Caco-2 (cell line): Measurements from ENCODE around the gene TARBP1. TPM values are rescaled to one million over a fixed set of nuclear protein-coding genes. Genes with fewer than 3 reads are reported as not detected.

Experiments
- BruUV-seq: library from RNA; stranded (reverse); fragments of 400-500 nt; replicated peaks from 2 replicates; lab custom pipeline; 2021; lab: Mats Ljungman, UMichigan
- CTCF ChIA-PET: fragments of 300-600 bp; sonication (Branson Sonifier 250); formaldehyde crosslinking; loops from one replicate; lab custom pipeline; 2022; ENCODE audit warnings: antibody characterized with exemption; lab: Charles Lee
- POLR2A ChIA-PET: fragments of 300-600 bp; sonication (Branson Sonifier 250); formaldehyde crosslinking; loops from one replicate; lab custom pipeline; 2022; ENCODE audit warnings: antibody characterized with exemption; lab: Charles Lee
- DNase-seq, 2 experiments: peaks; one replicate each; pipeline versions ENCODE4 v3.0.0 to v3.0.0-alpha.2; 2020 to 2022
- H3K27me3 ChIP-seq: replicated peaks from 2 replicates; pipeline ENCODE4 v1.6.0; 2011; ENCODE audit warnings: low read length; ENCODE audit not compliant: control insufficient read depth, insufficient read depth
- H3K36me3 ChIP-seq: 2 replicates; pipeline ENCODE4 v1.5.1; 2011; ENCODE audit warnings: low read length; ENCODE audit not compliant: control insufficient read depth, insufficient read depth
- H3K4me1 ChIP-seq: fragments of 250-450 bp; sonication (Bioruptor Pico); 2 replicates; pipeline ENCODE4 v1.5.1; 2020; ENCODE audit warnings: mild to moderate bottlenecking
- H3K4me3 ChIP-seq: 2 replicates; pipeline ENCODE4 v1.5.1; 2011; ENCODE audit warnings: low read depth, mild to moderate bottlenecking, control low read depth, low read length
- H3K9me3 ChIP-seq: fragments of 250-450 bp; sonication (Bioruptor Pico); 2 replicates; pipeline ENCODE4 v1.5.1; 2020; ENCODE audit warnings: mild to moderate bottlenecking, moderate library complexity
- H3K27ac Mint-ChIP-seq: one replicate; pipeline ENCODE4 v1.8.0; 2022; ENCODE audit warnings: mixed read lengths; ENCODE audit not compliant: unreplicated experiment
- H3K27me3 Mint-ChIP-seq: one replicate; pipeline ENCODE4 v1.8.0; 2022; ENCODE audit warnings: mixed read lengths; ENCODE audit not compliant: insufficient read depth, unreplicated experiment
- H3K36me3 Mint-ChIP-seq: one replicate; pipeline ENCODE4 v1.8.0; 2022; ENCODE audit warnings: mild to moderate bottlenecking, mixed read lengths; ENCODE audit not compliant: insufficient read depth, unreplicated experiment
- H3K4me1 Mint-ChIP-seq: one replicate; pipeline ENCODE4 v1.8.0; 2022; ENCODE audit warnings: low read depth, mixed read lengths; ENCODE audit not compliant: unreplicated experiment
- H3K4me3 Mint-ChIP-seq: one replicate; pipeline ENCODE4 v1.8.0; 2022; ENCODE audit warnings: mild to moderate bottlenecking, moderate library complexity, mixed read lengths; ENCODE audit not compliant: unreplicated experiment
- H3K9me3 Mint-ChIP-seq: one replicate; pipeline ENCODE4 v1.8.0; 2022; ENCODE audit warnings: mixed read lengths; ENCODE audit not compliant: unreplicated experiment
- CTCF ChIP-seq, 2 experiments: fragments of 200-600 bp in 1 of 2; IDR thresholded peaks; 1 replicate in 1 of 2; 2 replicates in 1 of 2; pipeline versions ENCODE4 v1.5.1 to v1.8.0; 2011 to 2022; ENCODE audit warnings: antibody characterized with exemption in 1 of 2, control low read depth in 1 of 2, inconsistent platforms in 1 of 2, low read depth in 1 of 2, low read length in 1 of 2, mild to moderate bottlenecking in 1 of 2, moderate library complexity in 1 of 2; ENCODE audit not compliant: insufficient read depth in 1 of 2, severe bottlenecking in 1 of 2, unreplicated experiment in 1 of 2
- intact Hi-C: fragments of 100-400 bp; cut with micrococcal nuclease; formaldehyde crosslinking; loops from one replicate; pipeline ENCODE4 v1.10.0; 2022; ENCODE audit not compliant: unreplicated experiment
- total RNA-seq: library from RNA; stranded (reverse); gene quantifications from 2 replicates; pipeline ENCODE4 v1.2.3, GENCODE V29; 2022

The TARBP1 gene
- total RNA-seq, 1 experiment from 2014 or later, result 37.0 TPM

DNA sequence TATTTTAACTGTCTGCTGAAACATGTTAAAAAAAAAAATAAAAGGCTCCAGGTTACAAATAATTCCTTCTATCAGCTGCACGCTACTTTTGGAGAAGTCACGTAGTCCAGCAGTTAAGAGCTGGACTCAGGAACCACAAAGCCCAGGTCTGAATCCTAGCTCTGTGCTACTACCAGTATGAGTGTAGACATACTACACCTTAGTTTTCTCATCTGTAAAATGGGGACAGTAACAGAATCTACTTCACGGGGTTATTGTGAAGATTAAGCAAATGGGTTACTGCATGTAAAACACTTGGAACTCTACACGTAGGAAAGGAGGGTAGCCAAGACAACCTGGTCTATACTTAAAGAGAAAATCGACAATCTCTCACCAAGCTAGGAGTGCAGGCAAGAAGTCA is 48.3 kb downstream of the TARBP1 start:
- H3K4me1 ChIP-seq, result no peaks in the 10 kb centered on the region
- POLR2A ChIA-PET, result no interaction called here
- no peak overlapping the region for H3K4me3 ChIP-seq
- Mint-ChIP-seq H3K27me3 (no peaks in the 10 kb centered on the region), H3K27ac (no peak overlapping the region), H3K4me1 (no peaks in the 10 kb centered on the region), H3K36me3 (peaks cover 36% of the 10 kb centered on the region), H3K4me3 (no peak overlapping the region), H3K9me3 (no peaks in the 10 kb centered on the region)
- H3K9me3 ChIP-seq, result no peaks in the 10 kb centered on the region
- BruUV-seq, result no TSS peak
- CTCF ChIA-PET, result no interaction called here
- no peak for DNase-seq
- H3K27me3 ChIP-seq, result no peaks in the 10 kb centered on the region
- intact Hi-C loops, result no loop called here
- peaks cover 2% of the 10 kb centered on the region for H3K36me3 ChIP-seq
- TF ChIP-seq CTCF (IDR thresholded peaks at IDR 0.05; ENCODE audit: insufficient read depth in 1 of 2, low read depth in 1 of 2, low read length in 1 of 2, severe bottlenecking in 1 of 2, unreplicated experiment in 1 of 2), result no peak

DNA sequence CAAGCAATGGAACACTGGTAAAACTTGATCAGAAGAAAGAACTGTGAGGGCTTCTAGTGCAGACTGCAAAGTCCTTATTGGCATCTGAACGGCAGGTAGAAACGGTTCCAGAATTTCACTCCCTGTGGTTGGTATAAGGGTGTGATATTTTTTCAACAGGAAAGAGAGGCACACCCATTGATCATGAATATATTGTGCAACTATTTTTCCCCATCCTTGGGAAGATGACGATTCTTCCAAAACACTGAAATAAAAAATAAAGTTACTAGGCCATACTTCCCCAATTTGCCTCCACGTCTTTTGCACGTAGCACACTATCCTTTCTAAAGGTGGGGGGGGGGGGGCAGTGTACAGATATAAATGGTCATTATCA is 49.6 kb downstream of the TARBP1 start:
- no peak overlapping the region for H3K27ac Mint-ChIP-seq
- no TSS peak for BruUV-seq
- H3K36me3 ChIP-seq, result peaks cover 2% of the 10 kb centered on the region

GRCh38 chr1:234427950-234428646 is 50.9 kb downstream of the TARBP1 start:
- no peaks in the 10 kb centered on the region for H3K27me3 Mint-ChIP-seq
- no peaks in the 10 kb centered on the region for H3K4me1 ChIP-seq
- peaks cover 45% of the 10 kb centered on the region for H3K36me3 Mint-ChIP-seq
- no peaks in the 10 kb centered on the region for H3K27me3 ChIP-seq
- intact Hi-C loops, result no loop called here
- no peak overlapping the region for H3K4me3 ChIP-seq
- H3K4me1 Mint-ChIP-seq, result no peaks in the 10 kb centered on the region
- no peak for TF ChIP-seq CTCF (IDR thresholded peaks at IDR 0.05; ENCODE audit: insufficient read depth in 1 of 2, low read depth in 1 of 2, low read length in 1 of 2, severe bottlenecking in 1 of 2, unreplicated experiment in 1 of 2)
- ChIA-PET POLR2A (no interaction called here), CTCF (no interaction called here)
- no peak overlapping the region for H3K27ac Mint-ChIP-seq
- peaks cover 2% of the 10 kb centered on the region for H3K36me3 ChIP-seq
- no peak overlapping the region for H3K4me3 Mint-ChIP-seq
- no peaks in the 10 kb centered on the region for H3K9me3 ChIP-seq
- no peaks in the 10 kb centered on the region for H3K9me3 Mint-ChIP-seq
- BruUV-seq, result no TSS peak
- no peak for DNase-seq

More for the DNA sequence above, 49.6 kb downstream of the TARBP1 start:
- peaks cover 41% of the 10 kb centered on the region for H3K36me3 Mint-ChIP-seq
- Histone ChIP-seq H3K4me1 (no peaks in the 10 kb centered on the region), H3K4me3 (no peak overlapping the region), H3K9me3 (no peaks in the 10 kb centered on the region), H3K27me3 (no peaks in the 10 kb centered on the region)
- no peak for DNase-seq
- intact Hi-C loops, result no loop called here
- H3K4me3 Mint-ChIP-seq, result no peak overlapping the region
- H3K27me3 Mint-ChIP-seq, result no peaks in the 10 kb centered on the region
- no peak for TF ChIP-seq CTCF (IDR thresholded peaks at IDR 0.05; ENCODE audit: insufficient read depth in 1 of 2, low read depth in 1 of 2, low read length in 1 of 2, severe bottlenecking in 1 of 2, unreplicated experiment in 1 of 2)
- no peaks in the 10 kb centered on the region for H3K4me1 Mint-ChIP-seq
- CTCF ChIA-PET, result no interaction called here
- H3K9me3 Mint-ChIP-seq, result no peaks in the 10 kb centered on the region
- POLR2A ChIA-PET, result no interaction called here
